ENCODE data around the gene SMARCC2.
A peak's percentile ranks its signal among the peaks of the same experiment; 100 is the strongest.
"Not testable (repeated sequence)": the region's sequence is repeated elsewhere in the genome, so short reads cannot be mapped to it uniquely, and the experiment has no call there.

The SMARCC2 gene

GRCh38 chr12:56162468-56163290 lies 26.6 kb downstream of the SMARCC2 start:
- DNase-seq, result no peak

DNA sequence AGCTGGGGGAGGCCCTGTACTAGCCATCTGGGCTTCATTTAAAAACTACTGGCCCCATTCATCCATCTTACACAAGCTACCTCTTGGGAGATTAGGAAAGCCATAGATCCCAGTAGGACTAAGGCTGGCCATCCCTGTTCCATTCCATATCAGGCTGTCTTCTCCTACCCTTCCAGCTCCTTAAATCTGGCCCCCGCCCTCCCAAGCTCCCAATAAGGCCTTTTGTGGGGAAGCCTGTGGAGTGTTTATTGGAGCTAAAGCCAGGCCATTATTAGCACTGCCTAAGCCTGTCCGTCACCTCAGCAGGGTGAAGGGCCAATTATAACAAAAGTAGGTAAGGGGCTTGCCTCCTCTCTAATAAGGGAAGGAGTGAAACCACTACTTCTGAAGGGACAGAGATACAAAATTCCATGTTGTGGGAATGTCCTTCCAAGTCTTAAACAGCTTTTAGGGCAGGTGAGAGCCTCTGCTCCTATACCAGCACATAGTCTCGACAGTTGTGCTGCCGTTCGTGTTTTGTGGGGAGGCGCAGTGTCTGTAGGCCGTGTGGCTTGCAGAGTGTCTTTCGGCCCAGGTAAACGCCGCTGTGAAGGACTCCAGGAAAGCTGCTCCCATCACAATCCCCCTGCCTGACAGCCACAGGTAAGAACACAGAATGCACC lies 27.5 kb downstream of the SMARCC2 start:
- no peak for DNase-seq

DNA sequence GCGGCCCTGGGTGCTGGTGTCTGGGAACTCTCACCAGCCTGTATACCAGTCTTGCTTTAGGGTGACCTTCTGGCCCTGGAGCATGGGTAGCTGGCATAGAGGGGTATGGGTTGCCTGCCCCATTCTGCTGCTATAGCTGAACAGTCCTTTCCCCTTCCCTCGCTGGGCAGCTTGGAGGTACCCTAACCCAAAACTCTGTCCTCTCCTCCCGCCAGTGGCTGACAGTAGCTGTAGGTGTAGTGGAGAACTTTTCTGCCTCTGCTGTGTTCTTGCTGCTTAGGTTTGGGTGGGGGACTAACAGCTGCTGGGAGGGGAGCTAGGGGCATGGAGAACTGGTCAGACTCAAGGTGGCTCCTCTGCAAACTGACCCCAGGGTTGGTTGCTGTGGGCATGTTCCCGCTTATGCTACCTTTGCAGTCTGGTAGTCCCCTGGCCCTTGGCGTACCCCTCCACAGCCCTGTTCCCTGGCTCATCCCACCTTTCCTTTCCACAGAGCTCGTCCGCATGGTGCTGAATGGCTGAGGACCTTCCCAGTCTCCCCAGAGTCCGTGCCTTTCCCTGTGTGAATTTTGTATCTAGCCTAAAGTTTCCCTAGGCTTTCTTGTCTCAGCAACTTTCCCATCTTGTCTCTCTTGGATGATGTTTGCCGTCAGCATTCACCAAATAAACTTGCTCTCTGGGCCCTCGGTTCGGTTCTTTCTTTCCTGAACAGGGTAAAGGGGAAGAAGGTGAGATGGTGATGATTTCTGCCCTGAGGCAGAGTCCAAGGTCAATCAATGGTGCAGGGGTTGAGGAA lies 28.2 kb downstream of the SMARCC2 start:
- DNase-seq, result no peak

- DNase-seq, result no peak
These were observed 29.0 kb downstream of the SMARCC2 start for GRCh38 chr12:56160193-56160763.

DNA sequence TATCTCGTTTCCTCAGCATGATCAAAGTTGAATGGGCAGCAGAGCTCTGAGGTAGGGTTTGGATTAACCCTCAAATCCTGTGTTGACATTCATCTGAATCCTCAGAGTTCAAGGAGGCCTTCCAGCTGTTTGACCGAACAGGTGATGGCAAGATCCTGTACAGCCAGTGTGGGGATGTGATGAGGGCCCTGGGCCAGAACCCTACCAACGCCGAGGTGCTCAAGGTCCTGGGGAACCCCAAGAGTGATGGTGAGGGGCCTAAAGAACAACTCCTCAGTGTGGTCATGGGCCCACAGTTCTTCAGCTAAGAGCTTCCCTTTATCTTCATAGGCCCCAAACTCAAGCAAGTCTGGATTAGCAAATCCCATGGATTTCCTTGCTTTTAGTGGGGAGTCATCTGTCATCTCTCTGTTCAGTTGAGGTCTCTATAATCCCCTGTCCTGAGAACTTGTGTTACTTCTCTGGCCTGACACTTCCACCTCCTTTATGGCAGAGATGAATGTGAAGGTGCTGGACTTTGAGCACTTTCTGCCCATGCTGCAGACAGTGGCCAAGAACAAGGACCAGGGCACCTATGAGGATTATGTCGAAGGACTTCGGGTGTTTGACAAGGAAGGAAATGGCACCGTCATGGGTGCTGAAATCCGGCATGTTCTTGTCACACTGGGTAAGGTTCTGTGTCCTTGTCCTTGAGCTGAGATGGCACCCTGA lies 29.6 kb downstream of the SMARCC2 start:
- DNase-seq, result no peak

DNA sequence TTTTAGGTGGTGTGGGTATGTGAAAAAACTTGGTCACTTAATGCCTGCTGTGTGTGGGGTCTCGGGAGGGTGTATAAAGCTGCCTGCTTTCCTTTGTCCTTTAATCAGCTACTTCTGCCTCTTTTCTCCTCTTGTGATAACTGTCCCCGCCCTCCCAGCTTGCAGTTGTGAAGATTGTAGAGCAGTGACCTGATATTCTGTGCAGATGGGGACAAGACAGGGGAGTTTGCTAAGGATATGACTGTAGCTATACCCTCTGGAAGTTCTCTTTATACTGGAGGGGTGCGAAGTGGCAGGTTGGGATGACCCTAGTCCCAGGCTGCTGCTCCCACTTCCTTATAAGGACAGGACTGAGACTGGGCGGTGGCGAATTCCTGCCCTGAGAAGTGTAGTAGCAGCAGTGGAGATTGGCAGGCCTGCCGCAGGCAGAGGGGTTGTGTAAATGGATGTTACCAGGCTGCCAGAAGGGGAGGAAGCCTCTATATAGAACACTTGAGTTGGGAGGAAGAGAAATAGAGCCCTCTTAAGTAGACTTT lies 30.3 kb downstream of the SMARCC2 start:
- DNase-seq, result peak; percentile 40 to 46

DNA sequence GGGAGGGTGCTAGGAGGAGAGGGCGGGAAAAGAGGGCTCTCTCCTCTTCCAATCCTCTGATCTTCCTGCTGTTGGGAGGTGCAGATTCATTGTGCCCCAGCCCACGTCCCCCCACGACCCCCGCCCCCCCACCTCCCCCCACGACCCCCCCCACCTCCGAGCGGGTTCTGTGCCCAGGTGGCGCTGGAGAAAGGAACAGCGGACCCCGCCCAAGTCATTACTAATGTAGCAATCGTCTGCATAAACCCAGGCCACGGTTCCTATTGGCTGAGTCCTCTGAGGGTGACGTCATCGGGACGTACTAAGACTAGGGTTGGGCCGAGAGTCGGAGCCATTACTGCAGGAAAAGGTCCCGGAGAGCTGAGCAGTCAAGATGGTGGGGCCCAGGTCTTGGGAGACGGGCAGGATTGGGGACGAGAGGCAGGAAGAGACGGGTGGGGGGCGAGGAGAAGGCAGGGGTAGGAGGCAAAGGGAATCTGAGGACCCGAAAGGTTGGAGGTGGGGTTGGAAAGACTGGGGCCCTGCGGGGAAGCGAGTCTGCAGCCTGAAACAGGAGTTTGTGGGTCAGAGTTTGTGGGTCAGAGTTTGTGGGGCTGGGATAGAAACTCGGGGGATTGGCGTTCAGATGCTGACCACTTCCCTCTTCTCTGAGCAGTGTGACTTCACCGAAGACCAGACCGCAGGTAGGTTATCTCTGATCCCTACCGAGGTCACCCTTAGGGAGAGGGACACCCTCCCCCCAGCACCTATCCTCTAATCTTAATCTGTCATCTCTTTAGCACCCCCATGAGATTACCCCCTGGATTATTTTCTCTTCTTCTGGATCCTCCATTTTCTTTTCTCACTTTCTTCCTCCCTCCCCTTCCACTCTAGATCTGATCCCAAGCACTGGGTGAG lies 31.0 kb downstream of the SMARCC2 start, which contains the start of gene MYL6:
MYL6 (plus strand) TSS at position 331 of the 897 bp plus-strand sequence; CDS start at position 374, 43 bp downstream.
- peak; percentile 95 to 97 for DNase-seq

DNA sequence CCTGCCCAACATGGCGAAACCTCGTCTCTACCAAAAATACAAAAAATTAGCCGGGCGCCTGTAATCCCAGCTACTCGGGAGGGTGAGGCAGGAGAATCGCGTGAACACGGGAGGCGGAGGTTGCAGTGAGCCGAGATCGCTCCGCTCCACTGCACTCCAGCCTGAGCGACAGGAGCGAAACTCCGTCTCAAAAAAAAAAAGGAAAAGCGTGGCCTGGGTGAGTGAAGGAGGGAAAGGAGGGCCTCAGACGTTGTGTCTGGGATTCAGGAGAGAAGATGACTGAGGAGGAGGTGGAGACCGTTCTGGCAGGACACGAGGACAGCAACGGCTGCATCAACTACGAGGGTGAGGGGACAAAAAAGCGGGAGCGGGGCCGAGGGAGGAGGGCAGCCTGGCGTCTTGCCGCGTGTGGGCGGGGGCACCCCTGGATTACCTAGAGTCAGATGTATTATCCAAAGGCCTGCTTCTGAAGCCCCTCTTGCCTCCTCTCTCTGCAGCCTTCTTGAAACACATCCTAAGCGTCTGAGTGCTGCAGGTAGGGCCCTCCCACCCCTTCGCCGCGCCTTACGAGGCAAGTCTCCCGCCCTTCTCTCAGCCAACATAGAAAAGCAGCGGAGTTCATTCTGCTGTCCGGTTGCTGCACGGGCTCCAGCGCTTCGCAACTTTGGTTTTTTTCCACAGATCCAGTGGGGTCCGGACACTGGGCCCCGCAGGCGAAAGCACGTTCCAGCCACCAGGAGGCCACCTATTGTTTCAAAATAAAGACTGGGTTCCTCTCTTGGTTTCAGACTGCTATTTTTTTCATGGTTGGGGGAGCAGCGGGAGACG lies 31.9 kb downstream of the SMARCC2 start:
- peak; percentile 80 to 83 for DNase-seq

DNA sequence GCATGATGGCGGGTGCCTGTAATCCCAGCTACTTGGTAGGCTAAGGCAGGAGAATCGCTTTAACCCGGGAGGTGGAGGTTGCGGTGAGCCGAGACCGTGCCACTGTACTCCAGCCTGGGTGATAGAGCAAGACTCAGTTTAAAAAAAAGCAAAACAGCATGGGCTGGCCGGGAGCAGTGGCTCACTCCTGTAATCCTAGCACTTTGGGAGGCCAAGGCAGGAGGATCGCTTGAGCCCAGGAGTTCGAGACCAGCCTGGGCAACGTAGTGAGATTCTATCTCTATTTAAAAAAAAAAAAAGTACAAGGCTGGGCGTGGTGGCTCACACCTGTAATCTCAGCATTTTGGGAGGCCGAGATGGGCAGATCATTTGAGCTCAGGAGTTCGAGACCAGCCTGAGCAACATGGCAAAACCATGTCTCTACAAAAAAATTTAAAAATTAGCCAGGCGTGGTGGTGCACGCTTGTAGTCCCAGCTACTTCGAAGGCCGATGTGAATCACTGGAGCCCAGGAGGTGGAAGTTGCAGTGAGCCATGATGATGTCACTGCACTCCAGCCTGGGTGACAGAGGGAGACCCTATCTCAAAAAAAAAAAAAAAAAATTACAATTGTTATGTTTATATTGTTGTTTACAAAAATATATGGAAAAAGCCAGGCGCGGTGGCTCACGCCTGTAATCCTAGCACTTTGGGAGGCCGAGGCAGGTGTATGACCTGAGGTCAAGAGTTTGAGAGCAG lies 32.7 kb downstream of the SMARCC2 start:
- not testable (repeated sequence) for DNase-seq

GRCh38 chr12:56155256-56155845 lies 33.9 kb downstream of the SMARCC2 start:
- no peak for DNase-seq

GRCh38 chr12:56154818-56155217 lies 34.5 kb downstream of the SMARCC2 start:
- no peak for DNase-seq

DNA sequence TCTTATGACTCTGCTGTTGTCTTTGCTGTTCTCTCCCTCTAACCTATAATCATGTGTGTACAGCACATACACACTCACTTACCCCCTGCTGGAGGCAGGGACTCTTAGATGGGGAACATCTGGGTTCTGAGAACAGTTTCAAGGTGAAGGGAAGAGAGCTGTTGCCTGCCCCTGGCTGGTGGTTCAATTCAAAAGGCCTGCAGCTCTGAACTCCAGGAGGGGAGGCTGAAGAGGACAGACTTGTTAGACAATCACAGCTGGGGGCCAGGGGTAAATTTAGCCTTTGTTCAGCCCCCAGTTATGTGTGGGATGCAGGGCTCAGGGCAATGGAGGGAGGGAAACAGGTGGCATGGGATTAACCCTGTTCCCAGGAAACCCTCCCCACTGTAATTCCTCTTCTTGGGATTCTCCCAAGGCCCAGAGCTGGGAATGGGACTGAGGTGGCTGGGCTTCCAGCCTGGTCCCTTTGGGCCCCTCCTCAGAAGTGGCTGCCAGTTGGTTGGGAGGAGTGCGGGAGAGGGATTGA lies 35.0 kb downstream of the SMARCC2 start:
- DNase-seq, result no peak

DNA sequence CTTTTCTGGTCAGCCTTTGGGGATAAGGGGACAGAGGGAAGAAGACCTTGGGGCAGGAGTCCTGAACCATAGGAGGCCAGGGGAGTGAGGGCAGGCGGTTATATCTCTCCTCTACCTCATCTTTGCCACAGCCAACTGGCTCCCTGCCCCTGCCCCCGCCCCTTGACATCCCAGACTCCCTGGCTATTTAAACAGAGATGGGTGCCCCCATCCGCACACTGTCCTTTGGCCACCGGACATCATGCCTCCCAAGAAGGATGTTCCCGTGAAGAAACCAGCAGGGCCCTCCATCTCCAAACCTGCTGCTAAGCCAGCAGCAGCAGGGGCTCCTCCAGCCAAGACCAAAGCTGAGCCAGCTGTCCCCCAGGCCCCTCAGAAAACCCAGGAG lies 35.6 kb downstream of the SMARCC2 start:
- no peak for DNase-seq

DNA sequence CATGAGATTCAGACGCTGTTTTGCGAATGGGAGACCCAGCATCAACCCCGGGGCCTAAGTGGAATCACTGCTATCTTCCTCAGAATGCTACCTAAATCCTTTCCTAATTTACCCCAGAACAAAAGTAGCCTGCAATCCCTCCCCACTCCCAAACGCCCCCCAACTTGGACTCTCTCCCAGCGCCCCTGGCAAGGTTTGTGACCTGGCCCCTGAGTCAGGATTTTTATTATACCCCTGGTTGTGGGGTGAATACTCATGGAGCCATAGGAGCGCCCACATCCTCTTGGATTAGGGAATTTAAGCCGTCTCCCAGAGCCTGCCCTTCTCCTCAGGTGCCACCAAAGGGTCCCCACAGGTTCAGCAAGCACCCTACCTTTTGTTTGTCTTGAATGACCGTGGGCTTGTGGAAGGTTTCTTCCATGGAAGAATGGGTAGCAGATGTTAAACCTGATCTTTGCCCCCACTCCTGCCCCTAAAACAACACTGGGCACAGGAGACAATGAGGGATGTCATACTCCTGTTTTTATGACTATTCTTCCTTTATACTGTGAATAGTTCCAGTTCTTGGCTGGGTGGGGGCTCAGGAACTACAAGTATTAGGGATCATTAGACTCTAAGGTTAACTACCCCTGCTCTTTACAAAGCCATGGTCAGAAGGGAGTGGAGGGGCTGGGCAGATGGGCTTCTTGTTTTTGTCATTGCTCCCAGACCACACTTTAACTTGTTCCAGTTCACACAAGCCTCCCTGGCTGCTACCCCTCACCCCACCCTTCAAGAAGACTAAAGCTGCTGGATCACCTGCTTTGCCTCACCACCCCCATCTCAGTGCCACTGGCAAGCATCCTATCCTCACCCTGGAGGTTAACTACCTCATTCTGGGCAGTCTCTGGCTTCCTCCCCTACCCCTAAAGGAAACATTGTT lies 36.3 kb downstream of the SMARCC2 start:
- DNase-seq, result no peak

GRCh38 chr12:56152132-56152755 lies 37.0 kb downstream of the SMARCC2 start, which contains the start of gene MYL6B:
Gene MYL6B, plus strand, starts transcription at chr12:56152587. Its CDS starts 1,332 bp downstream, at chr12:56153919.
- peak; percentile 83 to 87 for DNase-seq

DNA sequence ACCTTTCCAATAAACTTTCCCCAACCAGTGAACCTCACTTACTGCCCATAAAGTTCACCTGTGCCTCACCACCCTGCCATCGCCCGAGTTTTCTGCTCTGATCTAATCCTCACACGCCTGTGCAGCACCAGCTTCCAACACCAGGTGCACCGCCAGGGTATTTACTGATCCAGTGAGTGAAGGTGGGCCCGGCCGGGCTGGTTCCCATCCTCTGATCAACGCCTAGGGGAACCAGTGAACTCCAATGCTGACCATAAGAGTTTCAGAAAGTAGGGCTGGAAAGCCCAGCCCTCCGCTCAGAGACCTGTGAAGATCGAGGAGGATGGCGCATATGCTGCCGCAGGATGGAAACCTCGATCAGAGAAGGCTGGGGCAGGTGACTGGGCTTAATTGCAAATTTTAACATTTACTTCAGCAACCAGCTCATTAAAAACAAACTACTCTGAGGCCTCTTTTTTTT lies 37.6 kb downstream of the SMARCC2 start:
- DNase-seq, result peak; percentile 35 to 42

DNA sequence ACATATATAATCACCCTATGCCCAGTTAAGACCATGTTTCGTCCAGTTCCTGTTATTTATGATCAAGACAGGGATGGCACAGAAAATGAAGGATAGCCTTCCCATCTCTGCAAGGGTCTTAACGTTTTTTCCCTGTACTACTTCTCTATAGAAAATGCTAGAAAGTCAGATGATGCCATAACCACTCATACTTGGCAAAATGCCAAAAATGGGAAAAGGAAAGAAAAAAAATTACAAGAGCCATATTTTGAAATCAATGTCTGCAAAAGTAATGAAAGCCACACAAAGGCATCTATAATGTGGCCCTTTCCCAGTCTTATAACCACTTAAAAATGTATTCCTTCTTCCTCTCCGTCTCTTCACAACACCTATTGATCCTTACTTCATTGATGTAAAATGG lies 38.7 kb downstream of the SMARCC2 start:
- peak; percentile 13 to 27 for DNase-seq

Data from AML-193 (cell line).